GM21576 (cell line): ENCODE measurements around the gene ZBTB17.
"Not testable (repeated sequence)": the region's sequence is repeated elsewhere in the genome, so short reads cannot be mapped to it uniquely, and the experiment has no call there.

Source experiments
- ATAC-seq: cut with Tn5 transposase; IDR thresholded peaks from one replicate; pipeline ENCODE4 v1.9.1; 2021; ENCODE audit warnings: mild to moderate bottlenecking, moderate library complexity; ENCODE audit not compliant: unreplicated experiment

The ZBTB17 gene

DNA sequence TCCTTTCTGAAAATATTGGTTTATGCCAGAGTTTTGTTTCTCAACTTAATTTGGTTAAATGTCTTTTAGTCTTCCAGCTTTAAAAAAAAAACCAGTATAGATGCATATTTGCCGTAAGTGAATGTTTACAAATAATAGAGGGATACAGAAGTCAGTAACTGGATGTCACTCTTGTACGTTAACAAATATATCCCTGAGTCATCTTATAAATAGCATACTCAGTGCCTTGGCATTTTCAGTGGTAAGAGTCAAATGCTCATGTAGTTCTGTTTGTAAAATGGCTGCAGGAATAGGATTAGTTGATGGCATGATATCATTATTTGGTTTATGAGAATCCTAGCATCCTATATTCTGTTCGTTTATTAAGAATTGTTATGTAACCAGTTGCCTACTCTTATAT, 73.0 kb downstream of the ZBTB17 start:
- ATAC-seq: no peak

DNA sequence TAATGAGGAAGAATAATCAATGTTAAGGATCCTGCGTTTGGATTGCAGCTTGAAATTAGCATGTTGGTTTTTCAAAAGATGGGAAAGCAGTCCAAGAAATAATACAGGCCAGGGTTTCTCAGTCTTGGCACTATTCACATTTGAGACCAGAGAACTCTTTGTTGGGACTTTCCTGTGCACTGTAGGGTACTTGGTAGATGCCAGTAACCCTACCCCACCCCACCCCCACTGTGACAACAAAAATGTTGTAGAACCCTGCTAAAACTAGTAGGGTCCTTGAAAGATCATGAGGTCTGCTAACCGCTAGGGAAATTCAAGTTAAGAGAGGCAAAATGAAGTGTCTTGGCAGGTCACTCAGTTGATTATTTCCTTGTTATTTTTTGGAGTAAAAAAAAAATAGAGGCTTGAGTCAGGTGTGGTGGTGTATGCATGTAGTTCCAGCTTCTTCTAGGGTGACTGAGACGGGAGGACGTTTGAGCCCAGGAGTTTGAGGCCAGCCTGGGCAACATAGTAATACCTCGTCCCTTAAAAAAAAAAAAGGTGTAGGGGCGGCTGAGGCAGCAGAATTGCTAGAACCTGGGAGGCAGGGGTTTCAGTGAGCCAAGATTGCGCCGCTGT, 75.1 kb downstream of the ZBTB17 start:
- no peak for ATAC-seq

DNA sequence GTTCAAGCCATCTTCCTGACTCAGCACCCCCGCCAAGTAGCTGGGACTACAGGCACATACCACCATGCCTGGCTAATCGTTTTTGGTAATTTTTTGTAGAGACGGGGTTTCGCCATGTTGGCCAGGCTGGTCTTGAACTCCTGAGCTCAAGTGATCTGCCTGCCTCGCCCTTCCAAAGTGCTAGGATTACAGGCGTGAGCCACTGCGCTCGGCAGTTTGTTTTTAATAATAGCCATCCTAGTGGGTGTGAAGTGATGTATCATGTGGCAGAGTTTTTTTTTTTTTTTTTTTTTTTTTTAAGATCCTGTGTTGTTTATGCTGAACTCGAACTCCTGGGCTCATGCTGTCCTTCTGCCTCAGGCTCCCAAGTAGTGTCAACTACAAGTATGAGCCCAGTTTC, 76.6 kb downstream of the ZBTB17 start:
- no peak for ATAC-seq

DNA sequence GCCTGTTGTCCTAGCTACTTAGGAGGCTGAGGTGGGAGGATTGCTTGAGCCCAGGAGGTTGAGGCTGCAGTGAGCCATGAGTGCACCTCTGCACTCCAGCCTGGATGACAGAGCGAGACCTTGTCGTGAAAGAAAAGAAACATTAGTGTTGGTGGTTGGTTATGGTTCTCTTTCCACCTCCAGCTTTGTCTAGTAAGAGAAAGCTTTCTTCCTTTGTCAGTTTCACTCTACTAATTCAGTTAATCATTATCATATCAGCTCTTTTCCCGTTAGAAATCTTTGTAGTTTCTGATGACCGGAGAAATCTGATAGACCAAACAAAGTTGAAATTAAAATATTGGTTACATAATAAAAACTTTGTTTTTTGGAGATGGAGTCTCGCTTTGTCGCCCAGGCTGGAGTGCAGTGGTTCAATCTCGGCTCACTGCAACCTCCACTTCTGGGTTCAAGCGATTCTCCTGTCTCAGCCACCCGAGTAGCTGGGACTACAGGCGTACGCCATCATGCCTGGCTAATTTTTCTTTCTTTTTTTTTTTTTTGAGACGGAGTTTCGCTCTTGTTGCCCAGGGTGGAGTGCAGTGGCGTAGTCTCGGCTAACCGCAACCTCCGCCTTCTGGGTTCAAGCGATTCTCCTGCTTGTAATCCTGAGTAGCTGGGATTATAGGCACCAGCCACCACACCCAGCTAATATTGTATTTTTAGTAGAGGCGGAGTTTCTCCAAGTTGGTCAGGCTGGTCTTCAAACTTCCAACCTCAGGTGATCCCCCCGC, 78.9 kb downstream of the ZBTB17 start:
- not testable (repeated sequence) for ATAC-seq

DNA sequence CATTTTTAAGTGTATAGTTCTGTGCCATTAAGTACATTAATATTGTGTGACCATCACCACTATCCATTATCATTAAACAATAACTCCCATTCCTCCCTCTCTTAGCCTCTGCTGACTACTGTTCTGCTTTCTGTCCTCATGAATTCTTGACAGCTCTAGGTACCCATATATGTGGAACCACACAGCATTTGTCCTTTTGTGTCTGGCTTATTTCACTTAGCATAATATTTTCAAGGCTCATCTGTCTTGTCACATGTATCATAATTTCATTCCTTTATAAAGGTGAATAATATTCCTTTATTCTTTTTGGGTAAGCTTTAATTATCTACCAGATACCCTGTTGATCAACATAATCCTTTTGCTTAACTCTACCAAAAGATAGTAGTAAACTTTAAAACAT, 80.7 kb downstream of the ZBTB17 start:
- no peak for ATAC-seq

DNA sequence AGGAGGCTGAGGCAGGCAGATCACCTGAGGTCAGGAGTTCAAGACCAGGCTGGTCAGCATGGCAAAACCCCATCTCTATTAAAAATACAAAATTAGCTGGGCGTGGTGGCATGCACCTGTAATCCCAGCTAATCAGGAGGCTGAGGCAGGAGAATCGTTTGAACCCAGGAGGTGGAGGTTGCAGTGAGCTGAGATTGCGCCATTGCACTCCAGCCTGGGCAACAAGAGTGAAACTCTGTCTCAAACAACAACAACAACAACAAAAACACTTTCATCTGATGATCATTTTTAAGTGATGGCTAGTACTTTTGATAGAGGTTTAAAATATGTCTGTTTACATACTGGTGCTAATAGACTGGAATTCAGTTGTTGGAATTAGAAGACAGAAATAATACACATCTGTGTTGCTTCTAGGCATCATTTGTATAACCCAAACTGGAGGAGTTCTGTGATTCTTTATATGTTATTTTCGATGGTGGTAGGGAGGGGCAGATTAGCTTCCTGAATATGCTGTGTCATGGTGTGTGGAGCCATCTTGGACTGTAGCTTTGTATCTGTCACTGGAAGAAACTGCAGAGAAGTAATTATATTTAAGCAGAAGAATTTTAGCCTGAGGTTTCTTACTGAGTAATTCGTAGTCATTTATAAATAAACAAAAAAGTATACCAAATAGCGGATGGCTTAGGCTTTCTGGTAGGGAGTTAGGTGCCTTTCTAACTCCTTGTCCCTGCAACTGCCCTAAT, 82.9 kb downstream of the ZBTB17 start:
- not testable (repeated sequence) for ATAC-seq
